HG03060 (cell line): ENCODE results near the gene ATXN2.
"Not testable (repeated sequence)": the region's sequence is repeated elsewhere in the genome, so short reads cannot be mapped to it uniquely, and the experiment has no call there.

Source experiments
- ATAC-seq: cut with Tn5 transposase; IDR thresholded peaks from one replicate; pipeline ENCODE4 v1.9.1; 2021; ENCODE audit warnings: low read depth, moderate number of reproducible peaks; ENCODE audit not compliant: unreplicated experiment

Gene ATXN2

GRCh38 chr12:111408686-111409402 lies 190.3 kb downstream of the ATXN2 start:
- no peak for ATAC-seq

GRCh38 chr12:111408116-111408440 lies 191.0 kb downstream of the ATXN2 start:
- ATAC-seq: no peak

GRCh38 chr12:111407377-111408115 lies 191.6 kb downstream of the ATXN2 start:
- ATAC-seq: no peak

- no peak for ATAC-seq
Measured at GRCh38 chr12:111406474-111407376, 192.4 kb downstream of the ATXN2 start.

- ATAC-seq: peak; percentile 1
Measured at GRCh38 chr12:111405859-111406473, 193.1 kb downstream of the ATXN2 start, which contains the start of gene SH2B3. SH2B3 (plus strand) TSS chr12:111405923; CDS start chr12:111418146, 12,223 bp downstream.

GRCh38 chr12:111405149-111405858 lies 193.8 kb downstream of the ATXN2 start:
- ATAC-seq: peak; percentile 36

GRCh38 chr12:111404362-111405148 lies 194.6 kb downstream of the ATXN2 start:
- no peak for ATAC-seq

- not testable (repeated sequence) for ATAC-seq
Measured at GRCh38 chr12:111402490-111402824, 196.7 kb downstream of the ATXN2 start.
